ENCODE data around the gene ZNHIT6. TPM values are rescaled to one million over a fixed set of nuclear protein-coding genes. Genes with fewer than 3 reads are reported as not detected.
"Not testable (repeated sequence)": the region's sequence is repeated elsewhere in the genome, so short reads cannot be mapped to it uniquely, and the experiment has no call there.

Gene ZNHIT6
- total RNA-seq, 1 donor from 2014 or later, result 19.9 TPM

GRCh38 chr1:85655315-85655714 lies 52.9 kb downstream of the ZNHIT6 start:
- H3K36me3 Mint-ChIP-seq (ENCODE audit: low read depth), result peaks cover 15% of the 10 kb centered on the region
- TF ChIP-seq CTCF (conservative IDR thresholded peaks at IDR 0.05), result no peak
- no peaks in the 10 kb centered on the region for H3K4me1 Mint-ChIP-seq
- no peak overlapping the region for H3K27ac Mint-ChIP-seq (ENCODE audit: unreplicated experiment)
- no peak for DNase-seq (ENCODE audit: low read depth, low spot score)
- H3K4me3 Mint-ChIP-seq, result no peak overlapping the region
- H3K27me3 Mint-ChIP-seq (ENCODE audit: low read depth), result no peaks in the 10 kb centered on the region
- peaks cover 3% of the 10 kb centered on the region for H3K9me3 Mint-ChIP-seq

- Mint-ChIP-seq H3K27ac (ENCODE audit: unreplicated experiment) (no peak overlapping the region), H3K36me3 (ENCODE audit: low read depth) (peaks cover 22% of the 10 kb centered on the region), H3K4me3 (no peak overlapping the region), H3K27me3 (ENCODE audit: low read depth) (no peaks in the 10 kb centered on the region), H3K9me3 (peaks cover 3% of the 10 kb centered on the region), H3K4me1 (no peaks in the 10 kb centered on the region)
- no peak for DNase-seq (ENCODE audit: low read depth, low spot score)
- no peak for TF ChIP-seq CTCF (conservative IDR thresholded peaks at IDR 0.05)
These were observed 54.0 kb downstream of the ZNHIT6 start for GRCh38 chr1:85654066-85654782.

- no peak for TF ChIP-seq CTCF (conservative IDR thresholded peaks at IDR 0.05)
- no peak overlapping the region for H3K4me3 Mint-ChIP-seq
- no peaks in the 10 kb centered on the region for H3K27me3 Mint-ChIP-seq (ENCODE audit: low read depth)
- H3K36me3 Mint-ChIP-seq (ENCODE audit: low read depth), result peaks cover 32% of the 10 kb centered on the region
- no peaks in the 10 kb centered on the region for H3K4me1 Mint-ChIP-seq
- no peak for DNase-seq (ENCODE audit: low read depth, low spot score)
- no peak overlapping the region for H3K27ac Mint-ChIP-seq (ENCODE audit: unreplicated experiment)
- peaks cover 5% of the 10 kb centered on the region for H3K9me3 Mint-ChIP-seq
These were observed 55.9 kb downstream of the ZNHIT6 start for GRCh38 chr1:85652327-85652726.

GRCh38 chr1:85650645-85651044 lies 57.6 kb downstream of the ZNHIT6 start:
- peaks cover 5% of the 10 kb centered on the region for H3K9me3 Mint-ChIP-seq

GRCh38 chr1:85649591-85649990 lies 58.6 kb downstream of the ZNHIT6 start:
- H3K9me3 Mint-ChIP-seq, result peaks cover 6% of the 10 kb centered on the region
- H3K4me3 Mint-ChIP-seq, result no peak overlapping the region
- H3K27ac Mint-ChIP-seq (ENCODE audit: unreplicated experiment), result no peak overlapping the region
- TF ChIP-seq CTCF (conservative IDR thresholded peaks at IDR 0.05), result no peak
- DNase-seq (ENCODE audit: low read depth, low spot score), result no peak
- H3K36me3 Mint-ChIP-seq (ENCODE audit: low read depth), result peaks cover 33% of the 10 kb centered on the region
- no peaks in the 10 kb centered on the region for H3K4me1 Mint-ChIP-seq
- H3K27me3 Mint-ChIP-seq (ENCODE audit: low read depth), result no peaks in the 10 kb centered on the region

More at GRCh38 chr1:85650645-85651044, 57.6 kb downstream of the ZNHIT6 start:
- H3K36me3 Mint-ChIP-seq (ENCODE audit: low read depth), result peaks cover 32% of the 10 kb centered on the region
- no peaks in the 10 kb centered on the region for H3K4me1 Mint-ChIP-seq
- no peak for DNase-seq (ENCODE audit: low read depth, low spot score)
- no peak overlapping the region for H3K27ac Mint-ChIP-seq (ENCODE audit: unreplicated experiment)
- H3K27me3 Mint-ChIP-seq (ENCODE audit: low read depth), result no peaks in the 10 kb centered on the region
- H3K4me3 Mint-ChIP-seq, result no peak overlapping the region
- TF ChIP-seq CTCF (conservative IDR thresholded peaks at IDR 0.05), result no peak

GRCh38 chr1:85641598-85642556 lies 66.4 kb downstream of the ZNHIT6 start:
- H3K9me3 Mint-ChIP-seq, result peaks cover 17% of the 10 kb centered on the region
- H3K4me3 Mint-ChIP-seq, result peak overlapping the region; percentile 39
- peak overlapping the region; percentile 87 for H3K27ac Mint-ChIP-seq (ENCODE audit: unreplicated experiment)
- DNase-seq (ENCODE audit: low read depth, low spot score); H3K27me3 Mint-ChIP-seq (ENCODE audit: low read depth); H3K4me1 Mint-ChIP-seq: not testable (repeated sequence)
- peaks cover 30% of the 10 kb centered on the region for H3K36me3 Mint-ChIP-seq (ENCODE audit: low read depth)

- DNase-seq (ENCODE audit: low read depth, low spot score); H3K4me3 Mint-ChIP-seq; H3K4me1 Mint-ChIP-seq; H3K27me3 Mint-ChIP-seq (ENCODE audit: low read depth); H3K27ac Mint-ChIP-seq (ENCODE audit: unreplicated experiment): not testable (repeated sequence)
- Mint-ChIP-seq H3K36me3 (ENCODE audit: low read depth) (peaks cover 44% of the 10 kb centered on the region), H3K9me3 (peaks cover 19% of the 10 kb centered on the region)
These were observed 68.3 kb downstream of the ZNHIT6 start for GRCh38 chr1:85639920-85640319.

All from neural crest cell (in vitro differentiated cells).